K562 (cell line): ENCODE results near the gene PDE8A. TPM values are rescaled to one million over a fixed set of nuclear protein-coding genes. Genes with fewer than 3 reads are reported as not detected.

Experiments
- ATF7 ChIP-seq: fragments of 450-650 bp; IDR thresholded peaks from 2 replicates; pipeline ENCODE4 v1.7.1; 2014; ENCODE audit warnings: mild to moderate bottlenecking, moderate library complexity
- CBFB ChIP-seq: sonication (generic); formaldehyde crosslinking; IDR thresholded peaks from 2 replicates; pipeline ENCODE4 v1.4.0; 2020; ENCODE audit warnings: mild to moderate bottlenecking, missing genetic modification reagents
- CBX3 ChIP-seq, 2 experiments: IDR thresholded peaks; 1 replicate in 1 of 2; 2 replicates in 1 of 2; pipeline ENCODE4 v1.6.1; 2012; ENCODE audit warnings: inconsistent platforms in 2 of 2, low read length in 2 of 2, borderline replicate concordance in 1 of 2, control low read depth in 1 of 2
- DMBX1 ChIP-seq: fragments of 250-450 bp; sonication (Bioruptor Pico); IDR thresholded peaks from 2 replicates; pipeline ENCODE4 v1.8.0; 2022; ENCODE audit warnings: inconsistent platforms, mild to moderate bottlenecking, moderate library complexity, borderline replicate concordance
- DPF2 ChIP-seq: fragments of 450-650 bp; IDR thresholded peaks from 2 replicates; pipeline ENCODE4 v1.6.1; 2016
- FOXM1 ChIP-seq, 2 experiments: fragments of 450-650 bp in 1 of 2; sonication (generic) in 1 of 2; formaldehyde crosslinking in 1 of 2; IDR thresholded peaks; 2 replicates each; pipeline versions ENCODE4 v1.6.1 to v1.9.0; 2017 to 2022; ENCODE audit warnings: low read depth in 2 of 2, mild to moderate bottlenecking in 2 of 2, missing genetic modification reagents in 1 of 2, moderate library complexity in 1 of 2
- HCFC1 ChIP-seq: IDR thresholded peaks from 2 replicates; pipeline ENCODE4 v1.6.1; 2012; ENCODE audit warnings: low read depth, low read length, improper control_type of control experiment
- HSF4 ChIP-seq: fragments of 250-450 bp; sonication (Bioruptor Pico); IDR thresholded peaks from 2 replicates; pipeline ENCODE4 v2.1.2; 2022; ENCODE audit warnings: mild to moderate bottlenecking, moderate library complexity, borderline replicate concordance
- JUN ChIP-seq, 2 experiments: sonication (generic) in 1 of 2; formaldehyde crosslinking in 1 of 2; IDR thresholded peaks; 2 replicates each; pipeline versions ENCODE4 v1.6.1 to v1.8.0; 2012 to 2022; ENCODE audit warnings: borderline replicate concordance in 2 of 2, mild to moderate bottlenecking in 2 of 2, improper control_type of control experiment in 1 of 2, low read depth in 1 of 2, low read length in 1 of 2, missing genetic modification reagents in 1 of 2
- MCM3 ChIP-seq: fragments of 450-650 bp; IDR thresholded peaks from 2 replicates; pipeline ENCODE4 v1.6.1; 2016
- MEF2D ChIP-seq: conservative IDR thresholded peaks from 2 replicates; pipeline ENCODE4 v1.6.1; 2016; ENCODE audit warnings: low read depth, missing genetic modification characterization, missing compliant biosample characterization
- MTA3 ChIP-seq: fragments of 450-650 bp; formaldehyde crosslinking; IDR thresholded peaks from 2 replicates; pipeline ENCODE4 v1.6.1; 2017; ENCODE audit warnings: mild to moderate bottlenecking, borderline replicate concordance
- RNF2 ChIP-seq: sonication (generic); IDR thresholded peaks from 2 replicates; pipeline ENCODE4 v1.6.1; 2016
- SLC30A9 ChIP-seq: fragments of 250-450 bp; sonication (Bioruptor Pico); IDR thresholded peaks from 2 replicates; pipeline ENCODE4 v1.8.0; 2022; ENCODE audit warnings: mild to moderate bottlenecking, moderate library complexity
- SMAD4 ChIP-seq: fragments of 250-450 bp; sonication (Bioruptor Pico); conservative IDR thresholded peaks from 2 replicates; pipeline ENCODE4 v1.8.0; 2021; ENCODE audit warnings: inconsistent platforms, mild to moderate bottlenecking, moderate library complexity
- SRF ChIP-seq, 2 experiments: fragments of 250-450, 450-650 bp in 1 of 2; sonication (Bioruptor Pico) in 1 of 2; sonication (generic) in 1 of 2; formaldehyde crosslinking; IDR thresholded peaks; 2 replicates each; pipeline versions ENCODE4 v1.5.0 to v1.5.1; 2020 to 2022; ENCODE audit warnings: mild to moderate bottlenecking in 1 of 2, missing genetic modification reagents in 1 of 2
- STAT5A ChIP-seq: IDR thresholded peaks from 2 replicates; pipeline ENCODE4 v1.6.1; 2012; ENCODE audit warnings: low read length, inconsistent platforms, borderline replicate concordance
- SUPT5H ChIP-seq: fragments of 450-650 bp; IDR thresholded peaks from 2 replicates; pipeline ENCODE4 v1.6.1; 2016
- TRIM24 ChIP-seq, 2 experiments: fragments of 450-650 bp; IDR thresholded peaks; 2 replicates each; pipeline ENCODE4 v1.6.1; 2016
- ZBTB7A ChIP-seq: IDR thresholded peaks from 2 replicates; pipeline ENCODE4 v1.6.1; 2011; ENCODE audit warnings: low read depth, mild to moderate bottlenecking, low read length, moderate library complexity, borderline replicate concordance; ENCODE audit not compliant: control insufficient read depth
- polyA plus RNA-seq, 8 experiments: library from polyadenylated mRNA; depleted of rRNA in 4 of 8; stranded (reverse) in 5 of 8; unstranded in 3 of 8; fragments of >200 nt; fragmentation: Nextera tagmentation in 2 of 8; fragmentation: Illumina TruSeq in 1 of 8; extraction: Ambion mirVana in 2 of 8; extraction: Trizol in 1 of 8; gene quantifications; 2 replicates each; pipeline versions ENCODE4 v1.2.1 to v1.2.3, GENCODE V29; 2011 to 2014; ENCODE audit warnings: inconsistent platforms in 1 of 8, missing spikeins in 1 of 8
- total RNA-seq, 7 experiments: library from RNA; depleted of rRNA in 6 of 7; stranded (reverse); fragments of >200 nt in 6 of 7; fragmentation: Illumina TruSeq in 2 of 7; extraction: Trizol in 2 of 7; gene quantifications; 2 replicates each; pipeline versions ENCODE4 v1.2.1 to v1.2.3, GENCODE V29; 2011 to 2021; ENCODE audit warnings: low replicate concordance in 1 of 7
- TF ChIP-seq, protein P1 (sequence below): IDR thresholded peaks from 3 replicates; pipeline ENCODE4 v1.6.1; 2011; ENCODE audit warnings: borderline replicate concordance, mild to moderate bottlenecking; ENCODE audit not compliant: insufficient read length, insufficient read depth
- TF ChIP-seq, protein P2 (sequence below): fragments of 450-650 bp; IDR thresholded peaks from 2 replicates; pipeline ENCODE4 v1.6.1; 2017; ENCODE audit warnings: antibody characterized with exemption
- TF ChIP-seq, protein P3 (sequence below), 2 experiments: fragments of 250-450 bp in 1 of 2; fragments of 450-650 bp in 1 of 2; sonication (Bioruptor Pico) in 1 of 2; IDR thresholded peaks; 2 replicates each; pipeline versions ENCODE4 v1.6.1 to v1.8.0; 2016 to 2021; ENCODE audit warnings: mild to moderate bottlenecking in 2 of 2, moderate library complexity in 2 of 2, missing compliant biosample characterization in 1 of 2, missing genetic modification characterization in 1 of 2

PDE8A gene
- total and polyA plus RNA-seq, 9 of the 15 experiments (the other 6 are each of a cell fraction or from before 2014, with no cell fraction given) = 5.9 to 40.3 (median 19.8) TPM

DNA sequence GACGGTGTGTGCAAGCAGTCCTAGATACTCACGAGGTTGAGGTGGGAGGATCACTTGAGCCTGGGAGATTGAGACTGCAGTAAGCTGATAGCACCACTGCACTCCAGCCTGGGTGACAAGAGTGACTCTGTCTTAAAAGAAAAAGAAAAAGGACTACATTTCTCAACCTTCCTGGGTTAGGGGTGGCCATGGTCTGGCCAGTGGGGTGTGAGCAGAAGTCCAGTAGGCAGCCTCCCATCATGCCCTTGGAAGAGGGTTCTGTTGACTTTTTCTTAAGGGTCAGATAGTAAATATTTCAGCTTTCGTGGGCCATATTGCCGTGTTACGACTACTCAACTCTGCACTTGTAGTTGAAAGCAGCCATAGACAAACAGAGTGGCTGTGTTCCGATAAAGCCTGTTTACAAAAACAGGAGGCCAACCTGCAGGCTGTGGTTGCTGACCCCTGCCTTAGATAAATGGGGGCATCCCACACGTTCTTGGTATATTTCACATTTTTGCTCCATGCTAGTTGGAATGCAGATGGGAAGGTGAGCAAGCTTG, 31.0 kb upstream of the PDE8A start (continued):
- TF ChIP-seq FOXM1 (IDR thresholded peaks at IDR 0.05; ENCODE audit: low read depth) (peak; percentile 69), FOXM1 (CRISPR knock-in tag; IDR thresholded peaks at IDR 0.05; ENCODE audit: low read depth) (no peak), ATF7 (peak; percentile 57; the same call in 1 of the 2 replicates), MEF2D (tag) (0 out of 2 replicates have a peak, but pooled peaks have one; percentile 29), HCFC1 (no peak), MCM3 (no peak), DMBX1 (no peak), MTA3 (peak; percentile 59; the same call in 1 of the 2 replicates), CBFB (CRISPR knock-in tag) (no peak), ZBTB7A (peak; percentile 25; the same call in 1 of the 2 replicates), CBX3 (IDR thresholded peaks at IDR 0.05; ENCODE audit: borderline replicate concordance in 1 of 2, low read length in 2 of 2) (peak in 1 of 2 experiments; percentile 54; a peak in 1 of 3 replicates), DPF2 (peak; percentile 97), SLC30A9 (CRISPR knock-in tag) (no peak), SUPT5H (no peak), SRF (CRISPR knock-in tag; IDR thresholded peaks at IDR 0.05) (no peak), RNF2 (0 out of 2 replicates have a peak, but pooled peaks have one; percentile 48), JUN (IDR thresholded peaks at IDR 0.05; ENCODE audit: borderline replicate concordance, low read depth, low read length) (0 out of 2 replicates have a peak, but pooled peaks have one; percentile 55), JUN (CRISPR knock-in tag; IDR thresholded peaks at IDR 0.05; ENCODE audit: borderline replicate concordance) (no peak), HSF4 (CRISPR knock-in tag) (no peak), STAT5A (peak; percentile 78), SMAD4 (CRISPR knock-in tag) (peak; percentile 47; the same call in 1 of the 2 replicates), TRIM24 (IDR thresholded peaks at IDR 0.05) (peak; percentile 24 to 51; a peak in 1 of 4 replicates)
- TF ChIP-seq, protein P1, sequence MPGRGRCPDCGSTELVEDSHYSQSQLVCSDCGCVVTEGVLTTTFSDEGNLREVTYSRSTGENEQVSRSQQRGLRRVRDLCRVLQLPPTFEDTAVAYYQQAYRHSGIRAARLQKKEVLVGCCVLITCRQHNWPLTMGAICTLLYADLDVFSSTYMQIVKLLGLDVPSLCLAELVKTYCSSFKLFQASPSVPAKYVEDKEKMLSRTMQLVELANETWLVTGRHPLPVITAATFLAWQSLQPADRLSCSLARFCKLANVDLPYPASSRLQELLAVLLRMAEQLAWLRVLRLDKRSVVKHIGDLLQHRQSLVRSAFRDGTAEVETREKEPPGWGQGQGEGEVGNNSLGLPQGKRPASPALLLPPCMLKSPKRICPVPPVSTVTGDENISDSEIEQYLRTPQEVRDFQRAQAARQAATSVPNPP = no peak
- TF ChIP-seq, protein P2, sequence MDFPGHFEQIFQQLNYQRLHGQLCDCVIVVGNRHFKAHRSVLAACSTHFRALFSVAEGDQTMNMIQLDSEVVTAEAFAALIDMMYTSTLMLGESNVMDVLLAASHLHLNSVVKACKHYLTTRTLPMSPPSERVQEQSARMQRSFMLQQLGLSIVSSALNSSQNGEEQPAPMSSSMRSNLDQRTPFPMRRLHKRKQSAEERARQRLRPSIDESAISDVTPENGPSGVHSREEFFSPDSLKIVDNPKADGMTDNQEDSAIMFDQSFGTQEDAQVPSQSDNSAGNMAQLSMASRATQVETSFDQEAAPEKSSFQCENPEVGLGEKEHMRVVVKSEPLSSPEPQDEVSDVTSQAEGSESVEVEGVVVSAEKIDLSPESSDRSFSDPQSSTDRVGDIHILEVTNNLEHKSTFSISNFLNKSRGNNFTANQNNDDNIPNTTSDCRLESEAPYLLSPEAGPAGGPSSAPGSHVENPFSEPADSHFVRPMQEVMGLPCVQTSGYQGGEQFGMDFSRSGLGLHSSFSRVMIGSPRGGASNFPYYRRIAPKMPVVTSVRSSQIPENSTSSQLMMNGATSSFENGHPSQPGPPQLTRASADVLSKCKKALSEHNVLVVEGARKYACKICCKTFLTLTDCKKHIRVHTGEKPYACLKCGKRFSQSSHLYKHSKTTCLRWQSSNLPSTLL = no peak
- TF ChIP-seq, protein P3, sequence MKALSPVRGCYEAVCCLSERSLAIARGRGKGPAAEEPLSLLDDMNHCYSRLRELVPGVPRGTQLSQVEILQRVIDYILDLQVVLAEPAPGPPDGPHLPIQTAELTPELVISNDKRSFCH (CRISPR knock-in tag; IDR thresholded peaks at IDR 0.05) = no peak
- TF ChIP-seq, protein P3 (tag; IDR thresholded peaks at IDR 0.05) = 0 out of 2 replicates have a peak, but pooled peaks have one; percentile 68
